ENCODE data around the gene NKX1-1. TPM values are rescaled to one million over a fixed set of nuclear protein-coding genes. Genes with fewer than 3 reads are reported as not detected.

NKX1-1 gene
- total and polyA plus RNA-seq, 2 experiments from 2014 or later: not detected

DNA sequence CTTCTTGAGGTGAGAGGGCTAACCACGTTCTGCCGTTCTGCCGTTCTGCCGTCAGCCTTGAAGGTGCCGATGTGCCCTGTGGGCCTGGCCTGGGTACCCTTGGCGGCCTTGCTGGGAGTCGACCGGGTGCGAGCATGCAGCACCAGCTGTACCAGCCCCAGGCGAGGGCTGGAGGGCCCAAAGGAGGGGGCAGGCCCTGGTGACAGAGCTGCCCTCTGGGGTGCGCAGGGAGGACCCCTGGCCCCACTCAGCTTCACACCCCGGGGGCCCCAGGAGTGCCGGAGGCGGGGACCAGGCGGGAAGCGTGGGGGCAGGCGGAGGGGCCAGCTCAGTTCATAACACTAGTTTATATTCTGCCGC lies 37.2 kb downstream of the NKX1-1 start:
- Mint-ChIP-seq H3K9me3 (no peaks in the 10 kb centered on the region; the same call in 2 of the 3 replicates), H3K27ac (no peak overlapping the region), H3K4me1 (no peaks in the 10 kb centered on the region; the same call in 2 of the 3 replicates), H3K36me3 (ENCODE audit: low read depth) (peaks cover 3% of the 10 kb centered on the region; the same call in 2 of the 3 replicates), H3K4me3 (no peak overlapping the region), H3K27me3 (ENCODE audit: insufficient read depth, low read depth, poor library complexity) (peaks cover 6% of the 10 kb centered on the region)
- no peaks in the 10 kb centered on the region for H3K27me3 ChIP-seq (ENCODE audit: insufficient read depth)
- H3K9me2 ChIP-seq (ENCODE audit: insufficient read depth): no peaks in the 10 kb centered on the region
- no peak overlapping the region for H3K4me2 ChIP-seq
- H3K27ac ChIP-seq (ENCODE audit: low read depth): no peak overlapping the region
- no peaks in the 10 kb centered on the region for H3K4me1 ChIP-seq (ENCODE audit: insufficient read depth)
- no peaks in the 10 kb centered on the region for H3K79me2 ChIP-seq (replicated peaks; ENCODE audit: insufficient read depth)
- TF ChIP-seq POLR2AphosphoS5 (IDR thresholded peaks at IDR 0.05; ENCODE audit: low read depth) (no peak), NANOG (IDR thresholded peaks at IDR 0.05; ENCODE audit: borderline replicate concordance) (no peak), ZNF331 (CRISPR knock-in tag; IDR thresholded peaks at IDR 0.05; ENCODE audit: low read depth) (no peak), EZH2 (IDR thresholded peaks at IDR 0.05; ENCODE audit: low read depth, unreplicated experiment) (no peak), EZH2phosphoT487 (IDR thresholded peaks at IDR 0.05; ENCODE audit: unreplicated experiment) (no peak), ZNF114 (CRISPR knock-in tag; IDR thresholded peaks at IDR 0.05) (no peak), CREB1 (CRISPR knock-in tag; IDR thresholded peaks at IDR 0.05; ENCODE audit: low read depth) (no peak), JUNB (IDR thresholded peaks at IDR 0.05; ENCODE audit: unreplicated experiment) (no peak), STAT1 (IDR thresholded peaks at IDR 0.05; ENCODE audit: unreplicated experiment) (no peak)
- TF ChIP-seq, protein P1, sequence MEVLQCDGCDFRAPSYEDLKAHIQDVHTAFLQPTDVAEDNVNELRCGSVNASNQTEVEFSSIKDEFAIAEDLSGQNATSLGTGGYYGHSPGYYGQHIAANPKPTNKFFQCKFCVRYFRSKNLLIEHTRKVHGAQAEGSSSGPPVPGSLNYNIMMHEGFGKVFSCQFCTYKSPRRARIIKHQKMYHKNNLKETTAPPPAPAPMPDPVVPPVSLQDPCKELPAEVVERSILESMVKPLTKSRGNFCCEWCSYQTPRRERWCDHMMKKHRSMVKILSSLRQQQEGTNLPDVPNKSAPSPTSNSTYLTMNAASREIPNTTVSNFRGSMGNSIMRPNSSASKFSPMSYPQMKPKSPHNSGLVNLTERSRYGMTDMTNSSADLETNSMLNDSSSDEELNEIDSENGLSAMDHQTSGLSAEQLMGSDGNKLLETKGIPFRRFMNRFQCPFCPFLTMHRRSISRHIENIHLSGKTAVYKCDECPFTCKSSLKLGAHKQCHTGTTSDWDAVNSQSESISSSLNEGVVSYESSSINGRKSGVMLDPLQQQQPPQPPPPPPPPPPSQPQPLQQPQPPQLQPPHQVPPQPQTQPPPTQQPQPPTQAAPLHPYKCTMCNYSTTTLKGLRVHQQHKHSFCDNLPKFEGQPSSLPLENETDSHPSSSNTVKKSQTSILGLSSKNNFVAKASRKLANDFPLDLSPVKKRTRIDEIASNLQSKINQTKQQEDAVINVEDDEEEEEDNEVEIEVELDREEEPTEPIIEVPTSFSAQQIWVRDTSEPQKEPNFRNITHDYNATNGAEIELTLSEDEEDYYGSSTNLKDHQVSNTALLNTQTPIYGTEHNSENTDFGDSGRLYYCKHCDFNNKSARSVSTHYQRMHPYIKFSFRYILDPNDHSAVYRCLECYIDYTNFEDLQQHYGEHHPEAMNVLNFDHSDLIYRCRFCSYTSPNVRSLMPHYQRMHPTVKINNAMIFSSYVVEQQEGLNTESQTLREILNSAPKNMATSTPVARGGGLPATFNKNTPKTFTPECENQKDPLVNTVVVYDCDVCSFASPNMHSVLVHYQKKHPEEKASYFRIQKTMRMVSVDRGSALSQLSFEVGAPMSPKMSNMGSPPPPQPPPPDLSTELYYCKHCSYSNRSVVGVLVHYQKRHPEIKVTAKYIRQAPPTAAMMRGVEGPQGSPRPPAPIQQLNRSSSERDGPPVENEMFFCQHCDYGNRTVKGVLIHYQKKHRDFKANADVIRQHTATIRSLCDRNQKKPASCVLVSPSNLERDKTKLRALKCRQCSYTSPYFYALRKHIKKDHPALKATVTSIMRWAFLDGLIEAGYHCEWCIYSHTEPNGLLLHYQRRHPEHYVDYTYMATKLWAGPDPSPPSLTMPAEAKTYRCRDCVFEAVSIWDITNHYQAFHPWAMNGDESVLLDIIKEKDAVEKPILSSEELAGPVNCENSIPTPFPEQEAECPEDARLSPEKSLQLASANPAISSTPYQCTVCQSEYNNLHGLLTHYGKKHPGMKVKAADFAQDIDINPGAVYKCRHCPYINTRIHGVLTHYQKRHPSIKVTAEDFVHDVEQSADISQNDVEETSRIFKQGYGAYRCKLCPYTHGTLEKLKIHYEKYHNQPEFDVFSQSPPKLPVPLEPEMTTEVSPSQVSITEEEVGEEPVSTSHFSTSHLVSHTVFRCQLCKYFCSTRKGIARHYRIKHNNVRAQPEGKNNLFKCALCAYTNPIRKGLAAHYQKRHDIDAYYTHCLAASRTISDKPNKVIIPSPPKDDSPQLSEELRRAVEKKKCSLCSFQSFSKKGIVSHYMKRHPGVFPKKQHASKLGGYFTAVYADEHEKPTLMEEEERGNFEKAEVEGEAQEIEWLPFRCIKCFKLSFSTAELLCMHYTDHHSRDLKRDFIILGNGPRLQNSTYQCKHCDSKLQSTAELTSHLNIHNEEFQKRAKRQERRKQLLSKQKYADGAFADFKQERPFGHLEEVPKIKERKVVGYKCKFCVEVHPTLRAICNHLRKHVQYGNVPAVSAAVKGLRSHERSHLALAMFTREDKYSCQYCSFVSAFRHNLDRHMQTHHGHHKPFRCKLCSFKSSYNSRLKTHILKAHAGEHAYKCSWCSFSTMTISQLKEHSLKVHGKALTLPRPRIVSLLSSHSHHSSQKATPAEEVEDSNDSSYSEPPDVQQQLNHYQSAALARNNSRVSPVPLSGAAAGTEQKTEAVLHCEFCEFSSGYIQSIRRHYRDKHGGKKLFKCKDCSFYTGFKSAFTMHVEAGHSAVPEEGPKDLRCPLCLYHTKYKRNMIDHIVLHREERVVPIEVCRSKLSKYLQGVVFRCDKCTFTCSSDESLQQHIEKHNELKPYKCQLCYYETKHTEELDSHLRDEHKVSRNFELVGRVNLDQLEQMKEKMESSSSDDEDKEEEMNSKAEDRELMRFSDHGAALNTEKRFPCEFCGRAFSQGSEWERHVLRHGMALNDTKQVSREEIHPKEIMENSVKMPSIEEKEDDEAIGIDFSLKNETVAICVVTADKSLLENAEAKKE (CRISPR knock-in tag; IDR thresholded peaks at IDR 0.05): no peak
- TF ChIP-seq, protein P2, sequence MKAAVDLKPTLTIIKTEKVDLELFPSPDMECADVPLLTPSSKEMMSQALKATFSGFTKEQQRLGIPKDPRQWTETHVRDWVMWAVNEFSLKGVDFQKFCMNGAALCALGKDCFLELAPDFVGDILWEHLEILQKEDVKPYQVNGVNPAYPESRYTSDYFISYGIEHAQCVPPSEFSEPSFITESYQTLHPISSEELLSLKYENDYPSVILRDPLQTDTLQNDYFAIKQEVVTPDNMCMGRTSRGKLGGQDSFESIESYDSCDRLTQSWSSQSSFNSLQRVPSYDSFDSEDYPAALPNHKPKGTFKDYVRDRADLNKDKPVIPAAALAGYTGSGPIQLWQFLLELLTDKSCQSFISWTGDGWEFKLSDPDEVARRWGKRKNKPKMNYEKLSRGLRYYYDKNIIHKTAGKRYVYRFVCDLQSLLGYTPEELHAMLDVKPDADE (IDR thresholded peaks at IDR 0.05): no peak
- TF ChIP-seq, protein P3, sequence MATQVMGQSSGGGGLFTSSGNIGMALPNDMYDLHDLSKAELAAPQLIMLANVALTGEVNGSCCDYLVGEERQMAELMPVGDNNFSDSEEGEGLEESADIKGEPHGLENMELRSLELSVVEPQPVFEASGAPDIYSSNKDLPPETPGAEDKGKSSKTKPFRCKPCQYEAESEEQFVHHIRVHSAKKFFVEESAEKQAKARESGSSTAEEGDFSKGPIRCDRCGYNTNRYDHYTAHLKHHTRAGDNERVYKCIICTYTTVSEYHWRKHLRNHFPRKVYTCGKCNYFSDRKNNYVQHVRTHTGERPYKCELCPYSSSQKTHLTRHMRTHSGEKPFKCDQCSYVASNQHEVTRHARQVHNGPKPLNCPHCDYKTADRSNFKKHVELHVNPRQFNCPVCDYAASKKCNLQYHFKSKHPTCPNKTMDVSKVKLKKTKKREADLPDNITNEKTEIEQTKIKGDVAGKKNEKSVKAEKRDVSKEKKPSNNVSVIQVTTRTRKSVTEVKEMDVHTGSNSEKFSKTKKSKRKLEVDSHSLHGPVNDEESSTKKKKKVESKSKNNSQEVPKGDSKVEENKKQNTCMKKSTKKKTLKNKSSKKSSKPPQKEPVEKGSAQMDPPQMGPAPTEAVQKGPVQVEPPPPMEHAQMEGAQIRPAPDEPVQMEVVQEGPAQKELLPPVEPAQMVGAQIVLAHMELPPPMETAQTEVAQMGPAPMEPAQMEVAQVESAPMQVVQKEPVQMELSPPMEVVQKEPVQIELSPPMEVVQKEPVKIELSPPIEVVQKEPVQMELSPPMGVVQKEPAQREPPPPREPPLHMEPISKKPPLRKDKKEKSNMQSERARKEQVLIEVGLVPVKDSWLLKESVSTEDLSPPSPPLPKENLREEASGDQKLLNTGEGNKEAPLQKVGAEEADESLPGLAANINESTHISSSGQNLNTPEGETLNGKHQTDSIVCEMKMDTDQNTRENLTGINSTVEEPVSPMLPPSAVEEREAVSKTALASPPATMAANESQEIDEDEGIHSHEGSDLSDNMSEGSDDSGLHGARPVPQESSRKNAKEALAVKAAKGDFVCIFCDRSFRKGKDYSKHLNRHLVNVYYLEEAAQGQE (IDR thresholded peaks at IDR 0.05; ENCODE audit: unreplicated experiment): no peak
- TF ChIP-seq, protein P4, sequence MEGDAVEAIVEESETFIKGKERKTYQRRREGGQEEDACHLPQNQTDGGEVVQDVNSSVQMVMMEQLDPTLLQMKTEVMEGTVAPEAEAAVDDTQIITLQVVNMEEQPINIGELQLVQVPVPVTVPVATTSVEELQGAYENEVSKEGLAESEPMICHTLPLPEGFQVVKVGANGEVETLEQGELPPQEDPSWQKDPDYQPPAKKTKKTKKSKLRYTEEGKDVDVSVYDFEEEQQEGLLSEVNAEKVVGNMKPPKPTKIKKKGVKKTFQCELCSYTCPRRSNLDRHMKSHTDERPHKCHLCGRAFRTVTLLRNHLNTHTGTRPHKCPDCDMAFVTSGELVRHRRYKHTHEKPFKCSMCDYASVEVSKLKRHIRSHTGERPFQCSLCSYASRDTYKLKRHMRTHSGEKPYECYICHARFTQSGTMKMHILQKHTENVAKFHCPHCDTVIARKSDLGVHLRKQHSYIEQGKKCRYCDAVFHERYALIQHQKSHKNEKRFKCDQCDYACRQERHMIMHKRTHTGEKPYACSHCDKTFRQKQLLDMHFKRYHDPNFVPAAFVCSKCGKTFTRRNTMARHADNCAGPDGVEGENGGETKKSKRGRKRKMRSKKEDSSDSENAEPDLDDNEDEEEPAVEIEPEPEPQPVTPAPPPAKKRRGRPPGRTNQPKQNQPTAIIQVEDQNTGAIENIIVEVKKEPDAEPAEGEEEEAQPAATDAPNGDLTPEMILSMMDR (conservative IDR thresholded peaks at IDR 0.05; ENCODE audit: low read depth in 2 of 2): no peak
- no peak overlapping the region for H2AFZ ChIP-seq
- no peak overlapping the region for H3K4me3 ChIP-seq
- H3F3A ChIP-seq (replicated peaks; ENCODE audit: low read depth): no peaks in the 10 kb centered on the region
- no peak for DNase-seq (ENCODE audit: low spot score)
- H3K36me3 ChIP-seq (ENCODE audit: insufficient read depth): no peaks in the 10 kb centered on the region
- no peak for ATAC-seq
- H4K20me1 ChIP-seq (replicated peaks; ENCODE audit: insufficient read depth): no peaks in the 10 kb centered on the region; the same call in 1 of the 2 replicates
